ENCODE measurements around the gene KIAA1328.
"Not testable (repeated sequence)": the region's sequence is repeated elsewhere in the genome, so short reads cannot be mapped to it uniquely, and the experiment has no call there.

Gene KIAA1328

DNA sequence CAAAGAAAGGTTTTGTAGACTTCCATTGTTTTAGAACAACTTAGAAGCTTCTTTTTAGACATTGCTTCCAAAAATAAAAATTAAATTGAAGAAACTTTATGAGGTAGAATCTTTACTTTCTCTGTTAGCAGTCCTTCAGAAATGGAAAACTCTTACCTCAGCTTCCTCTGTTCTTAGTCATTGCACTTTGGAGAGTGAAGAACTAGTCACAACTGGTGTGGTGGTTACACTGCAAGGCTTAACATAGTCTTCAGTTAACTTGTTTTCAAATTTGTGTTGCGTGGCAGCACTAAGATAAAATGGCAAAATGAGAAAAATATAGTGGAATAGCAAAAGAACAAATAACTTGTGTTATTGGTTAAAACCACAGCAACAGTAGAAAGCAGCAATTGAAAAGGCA lies 332.6 kb downstream of the KIAA1328 start:
- DNase-seq, result no peak

DNA sequence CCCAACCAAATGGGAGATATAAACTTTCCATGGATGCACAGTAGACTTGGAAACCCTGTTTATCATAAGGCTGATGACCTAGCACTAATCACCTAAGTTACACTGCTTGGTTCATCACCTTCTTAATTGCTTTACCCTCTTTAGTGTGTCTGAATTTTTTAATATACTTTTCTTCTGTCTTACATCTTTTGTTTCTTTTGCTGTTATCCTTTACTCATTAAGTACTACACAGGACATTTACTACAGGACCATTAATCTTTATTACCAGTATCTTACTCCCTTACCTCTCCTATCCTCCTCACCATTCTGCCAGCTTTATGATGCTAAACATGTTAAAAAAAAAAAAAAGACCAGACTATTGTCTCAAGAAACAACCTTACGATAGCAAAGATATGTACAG lies 333.6 kb downstream of the KIAA1328 start:
- no peak for DNase-seq

DNA sequence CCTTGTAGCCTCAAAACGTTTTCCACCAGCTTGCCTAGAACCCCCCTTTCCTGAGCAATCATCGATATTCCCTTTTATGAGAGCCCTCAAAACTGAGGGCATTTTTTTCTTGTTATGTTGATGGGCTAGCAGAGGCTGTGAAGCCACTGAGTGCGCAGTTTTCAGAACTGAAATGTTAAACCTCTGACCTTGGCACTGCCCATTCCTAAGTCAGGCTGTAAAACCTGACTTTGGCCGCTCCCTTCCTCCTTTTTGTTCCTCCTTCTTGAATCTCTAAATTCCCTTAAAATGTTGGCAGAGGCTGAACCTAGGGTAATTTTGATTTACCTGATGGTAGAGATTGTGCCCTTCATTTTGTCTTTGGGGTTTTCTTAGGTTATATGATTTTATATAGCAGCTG lies 334.2 kb downstream of the KIAA1328 start:
- DNase-seq, result no peak

DNA sequence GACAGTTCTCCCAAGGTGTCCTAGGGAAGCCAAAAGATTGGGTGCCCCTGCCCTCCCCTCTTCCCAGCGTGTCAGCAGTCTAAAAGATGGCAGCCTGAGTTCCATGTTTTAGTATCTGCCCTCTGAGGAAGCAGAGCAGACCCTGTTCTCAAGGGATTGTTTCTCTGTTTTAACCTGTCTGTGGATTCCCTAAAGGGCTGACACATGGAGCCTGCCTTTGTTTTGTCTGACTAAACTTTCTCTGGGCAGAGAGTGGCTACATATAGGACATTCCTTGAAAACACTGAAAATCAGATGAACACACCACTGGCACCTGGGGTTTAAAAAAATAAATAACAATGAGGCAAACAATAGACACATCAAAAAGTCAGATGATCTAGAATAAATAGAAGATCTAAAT lies 337.6 kb downstream of the KIAA1328 start:
- no peak for DNase-seq

DNA sequence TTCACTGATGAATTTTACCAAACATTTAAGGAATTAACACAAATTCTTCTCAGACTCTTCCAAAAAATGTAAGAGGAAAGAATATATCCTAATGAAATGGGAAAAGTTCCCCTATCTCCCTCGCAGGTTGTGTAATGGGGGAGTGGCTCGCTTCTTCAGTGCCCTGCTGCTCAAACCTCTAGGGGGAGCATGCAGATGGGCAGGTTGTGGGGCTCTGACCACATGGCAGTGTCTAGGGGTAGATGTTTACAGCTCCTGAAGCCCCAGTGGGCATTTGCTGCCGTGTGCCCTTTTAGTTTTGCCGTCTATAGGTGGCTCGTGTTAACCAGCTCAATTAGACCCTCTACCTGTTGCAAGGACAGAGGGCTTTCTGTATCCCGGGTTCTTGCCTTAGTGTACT lies 338.0 kb downstream of the KIAA1328 start:
- not testable (repeated sequence) for DNase-seq

DNA sequence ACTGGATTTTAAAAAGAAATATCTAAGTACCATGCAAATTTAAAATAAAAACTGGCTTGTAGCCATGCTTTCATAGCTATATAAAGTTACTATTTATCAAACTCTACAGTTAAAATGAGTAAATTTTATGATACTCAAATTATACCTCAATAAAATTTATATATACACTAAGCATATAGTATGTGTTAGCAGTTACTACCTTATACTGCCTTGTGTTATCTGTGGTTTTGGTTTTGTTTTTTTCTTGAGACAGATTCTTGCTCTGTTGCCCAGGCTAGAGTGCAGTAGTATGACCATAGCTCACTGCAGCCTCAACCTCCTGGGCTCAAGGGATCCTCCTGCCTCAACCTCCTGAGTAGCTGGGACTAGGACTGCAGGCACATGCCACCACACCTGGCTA lies 342.1 kb downstream of the KIAA1328 start:
- no peak for DNase-seq

DNA sequence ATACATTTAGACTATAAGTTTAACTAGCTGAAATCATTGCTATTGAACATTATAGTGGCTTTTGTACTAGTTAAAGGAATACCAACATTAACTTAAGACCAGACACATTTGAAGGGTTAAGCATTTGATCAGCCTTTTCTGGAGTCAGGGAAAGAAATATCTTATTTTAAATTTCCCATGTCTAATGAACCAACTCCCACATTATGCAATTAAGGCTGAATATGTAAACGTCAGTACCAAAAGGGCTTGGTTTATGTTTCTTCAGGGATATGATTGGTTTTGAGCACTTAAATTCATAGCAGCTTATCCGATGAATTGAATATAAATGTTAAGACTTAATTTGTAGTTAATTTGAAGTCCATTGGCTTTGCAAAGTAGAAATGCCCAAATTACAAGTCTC lies 344.5 kb downstream of the KIAA1328 start:
- DNase-seq, result no peak

DNA sequence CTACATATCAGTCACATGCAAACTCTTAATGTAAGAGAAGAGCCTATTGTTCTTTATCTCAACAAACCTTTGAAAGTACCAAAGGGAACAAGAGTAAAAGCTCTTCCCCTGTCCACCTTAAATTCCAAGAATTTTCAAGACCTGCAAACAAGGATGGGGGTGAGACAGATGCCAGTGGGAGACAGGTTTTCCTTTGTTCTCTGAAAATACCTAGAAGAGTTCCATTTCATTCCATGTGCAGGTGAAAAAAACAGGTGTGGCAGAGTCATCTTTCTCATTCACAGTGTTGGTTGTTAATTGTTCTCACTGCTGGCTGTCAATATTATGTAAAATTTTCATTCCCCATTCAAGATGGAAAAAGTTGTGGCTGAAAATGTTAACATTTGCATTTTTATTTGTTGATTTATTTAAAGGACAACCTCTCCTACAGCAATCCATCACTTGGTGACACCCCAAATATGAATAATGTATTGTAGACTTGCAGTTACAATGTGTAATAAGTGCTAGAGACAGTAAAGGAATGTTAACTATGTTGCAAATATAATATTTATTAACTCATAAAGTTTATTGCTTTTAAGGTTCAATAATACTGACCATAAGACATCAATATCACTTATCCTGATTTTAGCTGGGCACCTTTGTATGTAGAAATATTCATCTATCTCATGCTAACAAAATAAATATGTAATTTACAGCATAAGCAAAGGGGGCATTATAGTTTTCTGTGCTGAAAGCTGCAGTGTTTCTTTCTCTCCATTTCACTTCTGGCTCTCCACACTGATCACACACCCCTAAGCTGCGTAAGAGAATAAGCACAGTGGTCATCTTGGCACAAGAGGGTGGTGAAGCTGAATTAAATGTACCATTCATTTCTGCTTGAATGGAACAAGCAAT lies 347.0 kb downstream of the KIAA1328 start:
- DNase-seq, result no peak

DNA sequence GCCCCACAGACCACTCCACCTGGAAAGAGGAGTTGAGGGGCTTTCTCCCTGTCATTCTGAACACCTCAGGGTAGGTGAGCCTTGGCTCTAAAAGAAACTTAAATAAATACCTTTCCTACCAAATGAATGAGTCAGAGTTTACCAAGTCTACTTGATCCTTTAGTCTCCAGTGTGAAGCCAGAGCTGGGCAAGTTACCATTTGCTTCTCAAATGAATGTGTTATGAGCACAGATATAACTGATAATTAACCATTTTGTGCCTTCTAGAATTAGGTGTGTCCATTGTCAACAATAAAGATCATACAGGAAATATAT lies 347.7 kb downstream of the KIAA1328 start:
- DNase-seq, result no peak

DNA sequence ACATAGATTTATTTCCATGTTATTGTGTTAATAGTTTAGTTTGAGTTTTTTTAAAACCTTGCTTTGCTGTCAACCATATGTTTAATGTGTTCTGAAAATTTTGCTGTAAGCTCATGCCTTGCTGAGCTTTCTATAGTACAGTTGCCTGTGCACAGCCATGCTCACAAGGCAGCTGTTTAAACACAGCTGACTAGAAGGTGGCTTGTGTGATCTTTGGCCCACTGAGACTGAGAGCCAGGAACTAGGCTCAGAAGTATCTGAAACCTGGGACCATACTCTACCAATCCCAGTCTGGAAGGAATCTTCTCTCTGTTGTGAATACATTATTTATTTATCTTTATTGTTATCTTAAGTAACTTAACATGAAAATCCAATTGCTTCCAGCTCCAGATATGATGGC lies 350.5 kb downstream of the KIAA1328 start:
- no peak for DNase-seq

DNA sequence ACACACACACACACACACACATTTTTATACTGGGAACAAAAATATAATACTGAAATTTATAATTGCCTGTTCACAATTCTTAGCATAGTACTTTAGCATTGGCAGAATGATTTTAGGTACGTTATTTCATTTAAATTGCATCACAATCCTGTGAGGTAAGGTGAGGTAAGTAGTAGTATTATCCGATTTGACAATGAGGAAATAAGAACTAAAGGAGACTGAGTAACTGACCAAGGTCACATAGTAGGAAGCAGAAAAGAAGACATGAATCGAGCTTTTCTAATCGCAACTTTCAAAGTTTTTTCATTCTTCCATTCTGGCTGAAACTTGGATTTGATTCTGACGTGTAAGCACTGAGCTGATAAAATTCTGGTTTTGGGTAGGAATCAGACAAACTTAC lies 351.2 kb downstream of the KIAA1328 start:
- no peak for DNase-seq

DNA sequence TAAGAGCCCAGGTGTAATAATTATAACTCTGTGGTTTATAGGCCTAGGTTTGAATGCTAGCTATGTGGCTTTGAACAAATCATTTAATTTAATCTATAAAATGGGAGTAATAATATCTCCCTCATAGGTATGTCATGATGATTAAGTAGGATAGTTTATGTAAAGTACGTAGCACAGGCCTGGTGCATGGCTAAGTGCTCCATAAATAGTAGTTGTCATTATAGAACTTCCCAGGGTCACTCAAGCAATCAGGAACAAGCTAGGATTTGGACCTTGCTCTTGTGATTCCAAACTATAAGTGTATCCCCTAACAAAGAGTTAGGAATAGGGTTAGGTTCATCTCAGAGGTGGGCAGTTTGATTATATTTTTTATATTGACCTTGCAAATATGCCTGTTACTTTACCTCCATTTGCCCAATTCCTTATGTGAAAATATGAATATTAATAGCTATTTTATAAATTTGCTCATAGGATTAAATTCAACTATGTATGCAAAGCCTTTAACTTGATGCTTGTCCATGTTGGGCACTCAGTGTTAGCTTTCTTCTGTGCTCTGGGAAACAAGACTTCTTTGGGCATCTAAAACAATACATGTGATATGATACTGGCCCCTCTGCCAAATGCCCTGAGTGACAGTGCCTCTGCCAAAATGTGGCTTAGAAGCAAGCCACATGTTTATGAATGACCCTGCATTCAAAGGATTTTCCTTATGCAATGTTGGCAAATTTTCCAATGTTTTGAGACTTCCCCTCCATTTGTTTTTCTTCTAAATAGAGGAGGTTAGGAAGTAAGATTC lies 353.6 kb downstream of the KIAA1328 start:
- no peak for DNase-seq

DNA sequence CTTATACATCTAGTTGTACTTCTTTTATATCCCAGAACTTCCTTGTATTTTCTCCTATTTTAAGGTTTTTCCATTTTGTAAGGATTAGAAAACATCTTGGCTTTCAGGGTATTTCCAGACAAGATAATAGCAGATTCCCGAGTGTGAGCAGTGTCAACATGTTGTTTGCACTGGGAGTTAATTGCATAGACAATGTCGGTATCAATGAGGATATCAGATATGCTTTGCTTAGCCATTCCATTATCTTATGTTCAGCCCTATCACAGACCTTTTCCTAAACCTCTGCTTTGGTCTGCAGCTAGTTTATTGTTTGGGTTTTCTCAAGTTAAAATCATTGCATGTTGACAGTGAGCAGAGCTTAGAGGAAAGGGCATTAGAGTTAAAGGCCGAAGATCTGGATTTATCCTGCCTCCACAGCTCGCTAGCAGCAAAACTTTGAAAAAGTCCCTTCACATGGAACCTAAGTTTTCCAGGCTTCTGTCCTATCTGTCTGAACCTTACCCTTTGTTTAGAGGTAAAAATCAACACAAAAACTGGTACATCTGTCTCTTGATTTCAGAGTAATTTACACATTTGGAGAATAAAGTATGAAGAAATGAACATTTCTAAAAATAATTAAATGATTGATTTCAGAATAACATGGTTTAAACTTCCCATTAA lies 355.4 kb downstream of the KIAA1328 start:
- no peak for DNase-seq

DNA sequence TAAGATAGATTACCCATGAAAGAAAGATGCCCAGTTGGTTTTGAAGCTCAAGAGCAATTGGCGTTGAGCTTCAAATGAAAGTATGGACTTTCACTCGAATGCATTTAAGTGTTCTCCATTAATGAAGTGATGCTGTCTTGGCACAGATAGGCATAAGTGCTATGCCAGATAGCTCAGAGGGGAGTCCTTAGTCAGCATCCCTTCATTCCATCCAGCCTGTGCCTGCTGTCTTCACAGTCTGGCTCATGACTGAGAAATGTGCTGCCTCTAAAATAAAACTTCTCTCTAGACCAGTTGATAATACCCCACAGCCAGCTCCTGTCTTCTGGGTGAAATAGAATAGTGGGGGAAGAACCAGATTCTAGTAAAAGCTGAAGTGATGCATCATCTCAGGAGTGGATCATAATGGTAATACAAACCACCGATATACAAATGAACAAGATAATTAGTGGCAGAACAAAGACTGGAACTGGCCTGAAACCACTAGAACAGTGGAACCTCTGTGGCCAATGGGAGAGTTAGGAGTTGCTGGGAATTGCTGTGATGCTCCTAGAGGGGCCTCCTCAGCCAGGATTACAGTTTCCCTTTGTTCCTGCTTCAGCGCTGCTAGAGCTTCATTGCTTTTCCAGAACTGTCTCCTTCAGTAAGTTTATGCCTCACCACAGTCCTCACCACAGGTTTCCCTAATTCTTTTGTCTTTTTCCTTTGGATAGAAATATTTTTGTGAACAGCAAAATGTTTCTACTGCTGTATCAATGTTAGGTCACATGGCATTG lies 359.3 kb downstream of the KIAA1328 start:
- no peak for DNase-seq

DNA sequence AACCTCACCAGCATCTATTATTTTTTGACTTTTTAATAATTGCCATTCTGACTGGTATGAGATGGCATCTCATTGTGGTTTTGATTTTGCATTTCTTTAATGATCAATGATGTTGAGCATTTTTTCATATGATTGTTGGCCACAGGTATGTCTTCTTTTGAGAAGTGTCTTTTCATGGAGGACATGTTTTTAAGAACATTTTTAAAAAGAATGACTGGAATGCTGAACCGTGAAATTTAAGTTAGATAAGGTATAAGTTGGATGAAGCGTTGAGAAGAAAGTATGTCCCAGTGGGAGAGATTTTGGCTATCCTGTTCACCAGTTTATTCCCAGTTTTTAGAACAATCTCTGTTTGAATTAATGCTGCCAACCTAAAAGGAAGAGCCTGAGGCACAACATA lies 370.8 kb downstream of the KIAA1328 start:
- no peak for DNase-seq

DNA sequence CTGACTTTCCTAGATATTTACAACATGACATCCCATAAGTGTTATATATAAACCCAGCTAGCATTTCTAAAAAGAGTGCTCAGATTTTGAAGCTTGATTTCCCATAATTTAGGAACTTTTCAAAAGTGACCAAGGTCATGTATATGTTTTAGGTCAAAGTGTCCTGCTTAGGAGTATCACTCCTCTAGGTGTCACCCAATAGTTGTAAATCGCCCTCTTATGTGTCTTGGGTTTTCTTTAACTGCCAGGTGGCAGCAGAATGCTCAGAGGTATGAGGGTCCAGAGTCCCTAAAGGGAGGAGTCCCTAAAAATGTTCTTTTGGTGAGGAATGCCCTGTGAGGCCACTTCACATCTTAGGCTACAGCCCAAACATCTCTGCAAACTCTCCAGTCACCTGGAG lies 378.4 kb downstream of the KIAA1328 start:
- DNase-seq, result no peak

DNA sequence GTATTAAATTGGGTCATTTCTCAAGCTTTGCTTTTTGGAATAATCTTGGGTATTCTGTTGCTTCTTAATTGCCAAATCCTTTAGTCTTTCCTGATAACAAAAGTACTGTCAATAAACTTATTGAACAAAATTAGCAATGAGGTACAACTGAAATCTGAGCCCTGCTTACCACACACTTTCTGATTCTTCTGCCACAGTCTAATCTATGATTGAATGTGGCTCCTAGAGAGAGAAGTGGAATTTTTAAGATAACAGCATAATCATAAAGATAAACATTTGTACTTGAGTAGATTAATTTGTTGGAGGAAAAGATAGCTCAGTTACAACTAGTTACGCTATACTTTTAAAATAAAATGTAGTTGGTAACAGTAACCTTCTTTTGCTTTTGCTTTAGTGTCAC lies 381.9 kb downstream of the KIAA1328 start:
- no peak for DNase-seq

DNA sequence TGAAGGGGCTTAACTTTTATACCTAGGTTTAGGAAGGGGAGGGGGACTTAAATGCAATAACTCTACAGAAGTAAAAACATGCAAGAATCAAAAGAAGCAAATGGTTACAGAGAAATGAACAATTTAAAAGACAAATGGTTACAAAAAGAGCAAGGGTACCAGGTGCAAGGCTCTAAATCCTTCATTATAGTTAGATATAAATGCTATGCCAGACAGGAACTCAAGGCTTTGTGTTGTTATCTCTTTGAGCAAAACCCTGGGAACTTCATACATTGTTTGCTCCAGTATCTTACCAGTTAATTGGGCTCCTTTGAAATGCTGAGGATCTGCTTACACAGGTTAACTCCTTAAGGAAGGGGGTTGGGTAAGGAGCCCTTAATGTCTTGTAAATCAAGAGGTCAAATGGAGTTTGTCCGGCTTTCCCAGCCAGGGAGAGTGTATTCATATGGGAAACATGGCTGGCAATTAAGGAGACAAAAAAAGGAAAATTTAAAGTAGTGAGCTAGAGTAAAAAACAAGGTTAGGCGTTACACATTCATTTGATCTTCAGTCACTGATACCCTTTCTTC lies 389.2 kb downstream of the KIAA1328 start:
- DNase-seq, result no peak

DNA sequence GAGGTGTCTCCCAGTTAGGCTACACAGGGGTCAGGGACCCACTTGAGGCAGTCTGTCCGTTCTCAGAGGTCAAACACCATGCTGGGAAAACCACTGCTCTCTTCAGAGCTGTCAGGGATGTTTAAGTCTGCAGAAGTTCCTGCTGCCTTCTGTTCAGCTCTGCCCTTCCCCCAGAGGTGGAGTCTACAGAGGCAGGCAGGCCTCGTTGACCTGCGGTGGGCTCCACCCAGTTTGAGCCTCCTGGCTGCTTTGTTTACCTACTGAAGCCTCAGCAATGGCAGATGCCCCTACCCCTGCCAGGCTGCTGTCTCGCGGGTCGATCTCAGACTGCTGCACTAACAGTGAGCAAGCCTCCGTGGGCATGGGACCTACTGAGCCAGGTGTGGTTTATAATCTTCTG lies 390.3 kb downstream of the KIAA1328 start:
- no peak for DNase-seq

DNA sequence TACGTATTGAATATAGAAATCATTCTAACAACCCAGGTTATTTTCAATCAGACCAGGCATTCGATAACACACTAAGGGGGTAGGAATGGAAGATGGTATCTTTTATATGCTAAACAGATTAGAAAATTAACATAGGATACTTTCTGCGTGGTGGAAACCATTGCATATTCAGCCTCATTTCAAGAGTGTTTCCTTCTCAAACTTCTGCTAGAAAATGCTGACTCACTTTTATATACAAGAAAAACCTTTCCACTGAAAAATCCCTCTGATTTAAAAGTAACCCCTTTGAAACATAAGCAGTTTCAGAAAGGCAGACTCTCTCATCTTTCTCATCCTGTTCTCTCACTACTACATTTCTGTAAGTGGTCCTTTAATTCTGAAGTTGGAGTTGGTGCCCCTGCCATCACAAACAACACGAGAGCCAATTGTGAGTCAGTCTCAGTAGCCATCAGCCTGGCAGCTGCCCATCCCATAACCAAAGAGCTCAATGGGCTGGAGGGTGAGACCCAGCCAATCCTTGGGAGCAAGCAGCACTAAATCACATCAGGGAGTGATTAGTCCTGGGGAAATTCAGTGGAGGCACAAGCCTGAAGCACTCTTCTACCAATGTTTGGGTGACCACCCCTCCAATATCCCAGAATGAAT lies 393.5 kb downstream of the KIAA1328 start:
- DNase-seq, result no peak

DNA sequence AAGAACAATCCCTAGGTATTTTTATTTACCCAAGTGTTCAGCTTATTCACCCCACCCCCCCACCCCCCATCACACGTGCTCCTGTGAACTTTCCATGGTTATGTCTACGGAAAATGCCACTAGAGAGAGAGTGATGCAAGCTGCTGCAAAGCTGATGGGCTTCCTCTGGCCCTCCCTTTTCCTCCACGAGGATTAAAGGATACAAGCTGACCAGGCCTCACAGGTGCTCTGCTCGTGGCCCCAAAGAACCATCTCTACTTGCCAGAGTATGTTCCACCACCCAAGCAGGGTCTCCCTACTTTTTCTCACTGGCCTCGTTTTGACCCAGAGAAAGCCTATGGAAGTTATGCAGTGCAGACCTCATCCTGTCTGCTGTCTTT lies 394.1 kb downstream of the KIAA1328 start:
- DNase-seq, result no peak

DNA sequence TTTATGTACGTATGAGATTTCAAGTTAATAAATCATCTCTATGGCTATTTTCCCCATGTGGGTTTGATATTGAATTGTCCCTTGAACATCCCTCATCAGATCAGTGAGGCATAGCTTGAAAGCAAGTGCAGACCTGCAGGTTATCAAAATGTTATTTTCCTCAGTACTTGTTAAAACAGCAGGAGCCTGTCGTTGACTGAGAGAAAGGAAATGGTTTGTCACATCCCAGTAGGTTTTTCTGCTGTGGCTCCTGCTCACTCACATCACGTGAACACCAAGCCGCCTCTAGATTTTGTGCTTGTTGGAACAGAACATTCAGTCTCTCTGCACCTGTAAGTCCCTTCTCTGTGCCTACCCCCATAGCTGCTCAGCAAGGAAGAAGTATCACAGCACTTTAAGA lies 396.4 kb downstream of the KIAA1328 start:
- DNase-seq, result no peak

Data from NCI-H226 (cell line).